ENCODE results near the gene IL6.

Gene IL6

GRCh38 chr7:22730921-22731654 is 4.1 kb downstream of the IL6 start:
- Histone ChIP-seq H3K14ac (ENCODE audit: low read length) (no peak overlapping the region), H3K36me3 (replicated peaks in 1 of 2; ENCODE audit: control insufficient read depth in 2 of 2, insufficient read depth in 2 of 2, low read length in 2 of 2) (no peaks in the 10 kb centered on the region), H2BK120ac (ENCODE audit: low read depth, low read length) (no peak overlapping the region), H3K4me2 (ENCODE audit: insufficient read depth, low read length, poor library complexity, severe bottlenecking) (no peak overlapping the region), H3K27me3 (ENCODE audit: control insufficient read depth in 3 of 3, insufficient read depth in 3 of 3, low read depth in 1 of 3, low read length in 3 of 3) (no peaks in the 10 kb centered on the region), H3K9ac (ENCODE audit: low read depth, low read length, poor library complexity) (no peak overlapping the region), H3K4ac (ENCODE audit: low read length) (no peak overlapping the region), H3K4me3 (ENCODE audit: low read length in 2 of 2) (no peak overlapping the region), H2BK15ac (ENCODE audit: low read length) (no peak overlapping the region), H3K23ac (ENCODE audit: low read depth, low read length, poor library complexity) (no peak overlapping the region), H2AFZ (ENCODE audit: low read length) (no peak overlapping the region), H2BK12ac (ENCODE audit: low read length) (no peak overlapping the region), H3K4me1 (ENCODE audit: control insufficient read depth in 2 of 2, insufficient read depth in 1 of 2, low read depth in 1 of 2, low read length in 2 of 2) (peaks cover 0 to 1% of the 10 kb centered on the region in 2 donors), H2BK5ac (ENCODE audit: low read length) (no peak overlapping the region), H3K79me1 (ENCODE audit: low read depth, low read length) (no peaks in the 10 kb centered on the region), H3K18ac (ENCODE audit: low read length) (no peak overlapping the region), H4K91ac (ENCODE audit: low read depth, low read length, poor library complexity) (no peak overlapping the region), H3K9me3 (replicated peaks in 1 of 2; ENCODE audit: control insufficient read depth in 2 of 2, insufficient read depth in 1 of 2, low read depth in 1 of 2, low read length in 2 of 2) (no peaks in the 10 kb centered on the region), H3K27ac (replicated peaks; ENCODE audit: low read length) (no peak overlapping the region), H4K8ac (ENCODE audit: low read depth, low read length) (no peak overlapping the region), H2AK5ac (ENCODE audit: low read depth, low read length) (no peak overlapping the region)
- no CpG with 5 or more reads among the region's 5 CpGs for WGBS, 2 donors (ENCODE audit: extremely low coverage in 2 of 2, insufficient read length in 2 of 2, insufficient replicate concordance in 1 of 2)
- DNase-seq (ENCODE audit: low spot score) = no peak

- no peak for DNase-seq (ENCODE audit: low spot score)
- H2BK12ac ChIP-seq (ENCODE audit: low read length) = no peak overlapping the region
- H3K9me3 ChIP-seq (replicated peaks in 1 of 2; ENCODE audit: control insufficient read depth in 2 of 2, insufficient read depth in 1 of 2, low read depth in 1 of 2, low read length in 2 of 2) = no peaks in the 10 kb centered on the region
- H2AFZ ChIP-seq (ENCODE audit: low read length) = no peak overlapping the region
- no peak overlapping the region for H3K9ac ChIP-seq (ENCODE audit: low read depth, low read length, poor library complexity)
- no CpG with 5 or more reads among the region's 2 CpGs for WGBS, 2 donors (ENCODE audit: extremely low coverage in 2 of 2, insufficient read length in 2 of 2, insufficient replicate concordance in 1 of 2)
- no peak overlapping the region for H3K14ac ChIP-seq (ENCODE audit: low read length)
- H3K27ac ChIP-seq (replicated peaks; ENCODE audit: low read length) = no peak overlapping the region
- no peaks in the 10 kb centered on the region for H3K27me3 ChIP-seq (ENCODE audit: control insufficient read depth in 3 of 3, insufficient read depth in 3 of 3, low read depth in 1 of 3, low read length in 3 of 3)
- no peak overlapping the region for H2BK5ac ChIP-seq (ENCODE audit: low read length)
- no peak overlapping the region for H4K8ac ChIP-seq (ENCODE audit: low read depth, low read length)
- no peak overlapping the region for H3K4me3 ChIP-seq (ENCODE audit: low read length in 2 of 2)
- H3K4me2 ChIP-seq (ENCODE audit: insufficient read depth, low read length, poor library complexity, severe bottlenecking) = no peak overlapping the region
- no peak overlapping the region for H3K23ac ChIP-seq (ENCODE audit: low read depth, low read length, poor library complexity)
- no peak overlapping the region for H3K4ac ChIP-seq (ENCODE audit: low read length)
- no peaks in the 10 kb centered on the region for H3K36me3 ChIP-seq (replicated peaks in 1 of 2; ENCODE audit: control insufficient read depth in 2 of 2, insufficient read depth in 2 of 2, low read length in 2 of 2)
- H4K91ac ChIP-seq (ENCODE audit: low read depth, low read length, poor library complexity) = no peak overlapping the region
- peaks cover 0 to 1% of the 10 kb centered on the region in 2 donors for H3K4me1 ChIP-seq (ENCODE audit: control insufficient read depth in 2 of 2, insufficient read depth in 1 of 2, low read depth in 1 of 2, low read length in 2 of 2)
- no peak overlapping the region for H3K18ac ChIP-seq (ENCODE audit: low read length)
- no peak overlapping the region for H2BK120ac ChIP-seq (ENCODE audit: low read depth, low read length)
- no peak overlapping the region for H2BK15ac ChIP-seq (ENCODE audit: low read length)
- no peaks in the 10 kb centered on the region for H3K79me1 ChIP-seq (ENCODE audit: low read depth, low read length)
- no peak overlapping the region for H2AK5ac ChIP-seq (ENCODE audit: low read depth, low read length)
These were observed 4.8 kb downstream of the IL6 start for GRCh38 chr7:22731766-22732165.

- no peaks in the 10 kb centered on the region for H3K79me1 ChIP-seq (ENCODE audit: low read depth, low read length)
- no peak overlapping the region for H2BK120ac ChIP-seq (ENCODE audit: low read depth, low read length)
- H3K4me2 ChIP-seq (ENCODE audit: insufficient read depth, low read length, poor library complexity, severe bottlenecking) = no peak overlapping the region
- H3K4me1 ChIP-seq (ENCODE audit: control insufficient read depth in 2 of 2, insufficient read depth in 1 of 2, low read depth in 1 of 2, low read length in 2 of 2) = no peaks in the 10 kb centered on the region
- no peaks in the 10 kb centered on the region for H3K27me3 ChIP-seq (ENCODE audit: control insufficient read depth in 3 of 3, insufficient read depth in 3 of 3, low read depth in 1 of 3, low read length in 3 of 3)
- no peak overlapping the region for H2BK15ac ChIP-seq (ENCODE audit: low read length)
- WGBS, 2 donors (ENCODE audit: extremely low coverage in 2 of 2, insufficient read length in 2 of 2, insufficient replicate concordance in 1 of 2) = no CpG with 5 or more reads among the region's 4 CpGs
- DNase-seq (ENCODE audit: low spot score) = no peak
- H3K4me3 ChIP-seq (ENCODE audit: low read length in 2 of 2) = no peak overlapping the region
- no peak overlapping the region for H3K23ac ChIP-seq (ENCODE audit: low read depth, low read length, poor library complexity)
- no peak overlapping the region for H3K4ac ChIP-seq (ENCODE audit: low read length)
- H3K9me3 ChIP-seq (replicated peaks in 1 of 2; ENCODE audit: control insufficient read depth in 2 of 2, insufficient read depth in 1 of 2, low read depth in 1 of 2, low read length in 2 of 2) = no peaks in the 10 kb centered on the region
- H2BK12ac ChIP-seq (ENCODE audit: low read length) = no peak overlapping the region
- no peak overlapping the region for H3K18ac ChIP-seq (ENCODE audit: low read length)
- H3K27ac ChIP-seq (replicated peaks; ENCODE audit: low read length) = no peak overlapping the region
- no peak overlapping the region for H3K14ac ChIP-seq (ENCODE audit: low read length)
- no peak overlapping the region for H4K91ac ChIP-seq (ENCODE audit: low read depth, low read length, poor library complexity)
- H2BK5ac ChIP-seq (ENCODE audit: low read length) = no peak overlapping the region
- H4K8ac ChIP-seq (ENCODE audit: low read depth, low read length) = no peak overlapping the region
- no peak overlapping the region for H2AFZ ChIP-seq (ENCODE audit: low read length)
- no peak overlapping the region for H2AK5ac ChIP-seq (ENCODE audit: low read depth, low read length)
- H3K9ac ChIP-seq (ENCODE audit: low read depth, low read length, poor library complexity) = no peak overlapping the region
- no peaks in the 10 kb centered on the region for H3K36me3 ChIP-seq (replicated peaks in 1 of 2; ENCODE audit: control insufficient read depth in 2 of 2, insufficient read depth in 2 of 2, low read length in 2 of 2)
These were observed 5.6 kb downstream of the IL6 start for GRCh38 chr7:22732556-22733126.

GRCh38 chr7:22733761-22734160 is 6.8 kb downstream of the IL6 start:
- Histone ChIP-seq H3K36me3 (replicated peaks in 1 of 2; ENCODE audit: control insufficient read depth in 2 of 2, insufficient read depth in 2 of 2, low read length in 2 of 2) (no peaks in the 10 kb centered on the region), H2BK12ac (ENCODE audit: low read length) (no peak overlapping the region), H4K91ac (ENCODE audit: low read depth, low read length, poor library complexity) (no peak overlapping the region), H2AFZ (ENCODE audit: low read length) (no peak overlapping the region), H3K4me3 (ENCODE audit: low read length in 2 of 2) (no peak overlapping the region), H3K4me2 (ENCODE audit: insufficient read depth, low read length, poor library complexity, severe bottlenecking) (no peak overlapping the region), H3K27ac (replicated peaks; ENCODE audit: low read length) (no peak overlapping the region), H3K23ac (ENCODE audit: low read depth, low read length, poor library complexity) (no peak overlapping the region), H2BK120ac (ENCODE audit: low read depth, low read length) (no peak overlapping the region), H3K9me3 (replicated peaks in 1 of 2; ENCODE audit: control insufficient read depth in 2 of 2, insufficient read depth in 1 of 2, low read depth in 1 of 2, low read length in 2 of 2) (no peaks in the 10 kb centered on the region), H3K79me1 (ENCODE audit: low read depth, low read length) (no peaks in the 10 kb centered on the region), H4K8ac (ENCODE audit: low read depth, low read length) (no peak overlapping the region), H2BK15ac (ENCODE audit: low read length) (no peak overlapping the region), H3K18ac (ENCODE audit: low read length) (no peak overlapping the region), H3K14ac (ENCODE audit: low read length) (no peak overlapping the region), H3K4ac (ENCODE audit: low read length) (no peak overlapping the region), H2AK5ac (ENCODE audit: low read depth, low read length) (no peak overlapping the region), H3K27me3 (ENCODE audit: control insufficient read depth in 3 of 3, insufficient read depth in 3 of 3, low read depth in 1 of 3, low read length in 3 of 3) (no peaks in the 10 kb centered on the region), H3K4me1 (ENCODE audit: control insufficient read depth in 2 of 2, insufficient read depth in 1 of 2, low read depth in 1 of 2, low read length in 2 of 2) (no peaks in the 10 kb centered on the region), H3K9ac (ENCODE audit: low read depth, low read length, poor library complexity) (no peak overlapping the region), H2BK5ac (ENCODE audit: low read length) (no peak overlapping the region)
- WGBS, 2 donors (ENCODE audit: extremely low coverage in 2 of 2, insufficient read length in 2 of 2, insufficient replicate concordance in 1 of 2) = no CpG with 5 or more reads among the region's 6 CpGs
- no peak for DNase-seq (ENCODE audit: low spot score)

All from neuronal stem cell (in vitro differentiated cells).